Measurements from ENCODE around the gene SORT1.
"Not testable (repeated sequence)": the region's sequence is repeated elsewhere in the genome, so short reads cannot be mapped to it uniquely, and the experiment has no call there.

DNA sequence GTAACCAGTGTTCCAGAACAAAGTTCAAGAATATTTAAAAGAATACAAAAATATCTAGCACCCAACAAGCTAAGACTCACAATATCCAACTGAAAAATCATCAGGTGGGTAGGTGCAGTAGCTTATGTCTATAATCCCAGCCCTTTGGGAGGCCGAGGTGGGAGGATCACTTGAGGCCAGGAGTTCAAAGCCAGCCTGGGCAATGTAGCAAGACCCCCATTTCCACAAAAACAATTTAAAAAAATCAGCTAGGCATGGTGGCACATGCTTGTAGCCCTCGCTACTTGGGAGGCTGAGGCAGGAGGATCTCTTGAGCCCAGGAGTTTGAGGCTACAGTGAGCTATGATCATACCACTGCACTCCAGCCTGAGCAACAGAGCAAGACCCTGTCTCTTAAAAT, 24.0 kb downstream of the SORT1 start:
- TF ChIP-seq, protein P1, sequence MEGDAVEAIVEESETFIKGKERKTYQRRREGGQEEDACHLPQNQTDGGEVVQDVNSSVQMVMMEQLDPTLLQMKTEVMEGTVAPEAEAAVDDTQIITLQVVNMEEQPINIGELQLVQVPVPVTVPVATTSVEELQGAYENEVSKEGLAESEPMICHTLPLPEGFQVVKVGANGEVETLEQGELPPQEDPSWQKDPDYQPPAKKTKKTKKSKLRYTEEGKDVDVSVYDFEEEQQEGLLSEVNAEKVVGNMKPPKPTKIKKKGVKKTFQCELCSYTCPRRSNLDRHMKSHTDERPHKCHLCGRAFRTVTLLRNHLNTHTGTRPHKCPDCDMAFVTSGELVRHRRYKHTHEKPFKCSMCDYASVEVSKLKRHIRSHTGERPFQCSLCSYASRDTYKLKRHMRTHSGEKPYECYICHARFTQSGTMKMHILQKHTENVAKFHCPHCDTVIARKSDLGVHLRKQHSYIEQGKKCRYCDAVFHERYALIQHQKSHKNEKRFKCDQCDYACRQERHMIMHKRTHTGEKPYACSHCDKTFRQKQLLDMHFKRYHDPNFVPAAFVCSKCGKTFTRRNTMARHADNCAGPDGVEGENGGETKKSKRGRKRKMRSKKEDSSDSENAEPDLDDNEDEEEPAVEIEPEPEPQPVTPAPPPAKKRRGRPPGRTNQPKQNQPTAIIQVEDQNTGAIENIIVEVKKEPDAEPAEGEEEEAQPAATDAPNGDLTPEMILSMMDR (IDR thresholded peaks at IDR 0.05): not testable (repeated sequence)
- not testable (repeated sequence) for TF ChIP-seq POLR2A (IDR thresholded peaks at IDR 0.05; ENCODE audit: low read depth); EP300 (IDR thresholded peaks at IDR 0.05)
